GM23248 (cell line): ENCODE results near the gene HMG20B.

Source experiments
- EZH2 ChIP-seq: fragments of 200-600 bp; sonication (generic); IDR thresholded peaks from 2 replicates; pipeline ENCODE4 v1.6.1; 2018; ENCODE audit warnings: antibody characterized with exemption, mild to moderate bottlenecking; ENCODE audit not compliant: insufficient read depth, poor library complexity, severe bottlenecking
- EZH2phosphoT487 ChIP-seq: fragments of 200-600 bp; sonication (generic); IDR thresholded peaks from 2 replicates; pipeline ENCODE4 v1.6.1; 2018; ENCODE audit warnings: antibody characterized with exemption, moderate library complexity, mild to moderate bottlenecking, low read depth; ENCODE audit not compliant: insufficient read depth

DNA sequence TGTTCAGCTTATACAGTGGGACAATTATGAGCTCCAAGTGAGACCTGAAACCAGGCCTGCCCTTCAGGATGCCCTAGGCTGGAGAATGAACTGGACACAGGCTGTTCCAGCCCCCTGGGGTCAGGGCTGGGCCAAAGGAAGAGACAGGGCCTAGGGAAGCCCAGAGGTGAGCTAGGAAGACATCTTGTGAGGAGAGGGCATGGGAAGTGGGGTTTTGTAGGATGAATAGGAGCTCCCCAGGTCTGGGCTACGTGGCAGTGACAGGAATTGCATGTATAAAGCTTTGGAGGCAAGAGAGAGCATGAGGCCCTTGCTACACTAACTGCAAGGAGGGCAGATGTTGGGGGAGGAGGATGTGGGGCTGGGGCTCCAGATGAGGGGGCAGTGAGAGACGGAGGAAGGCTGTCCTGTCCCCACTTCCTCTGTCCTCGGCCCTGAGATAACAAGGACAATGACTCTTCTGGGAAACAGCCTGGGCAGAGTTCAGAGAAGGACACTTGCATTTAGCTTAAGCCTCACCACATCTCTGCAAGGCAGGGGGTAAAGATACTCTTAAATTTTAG, 35.4 kb downstream of the HMG20B start:
- TF ChIP-seq EZH2phosphoT487 = no peak
- TF ChIP-seq EZH2 = no peak
